GM21825 (cell line): ENCODE measurements around the gene RTEL1.
"Not testable (repeated sequence)": the region's sequence is repeated elsewhere in the genome, so short reads cannot be mapped to it uniquely, and the experiment has no call there.

Source experiments
- ATAC-seq: cut with Tn5 transposase; IDR thresholded peaks from one replicate; pipeline ENCODE4 v1.9.1; 2021; ENCODE audit warnings: mild to moderate bottlenecking, moderate library complexity; ENCODE audit not compliant: unreplicated experiment

Gene RTEL1

DNA sequence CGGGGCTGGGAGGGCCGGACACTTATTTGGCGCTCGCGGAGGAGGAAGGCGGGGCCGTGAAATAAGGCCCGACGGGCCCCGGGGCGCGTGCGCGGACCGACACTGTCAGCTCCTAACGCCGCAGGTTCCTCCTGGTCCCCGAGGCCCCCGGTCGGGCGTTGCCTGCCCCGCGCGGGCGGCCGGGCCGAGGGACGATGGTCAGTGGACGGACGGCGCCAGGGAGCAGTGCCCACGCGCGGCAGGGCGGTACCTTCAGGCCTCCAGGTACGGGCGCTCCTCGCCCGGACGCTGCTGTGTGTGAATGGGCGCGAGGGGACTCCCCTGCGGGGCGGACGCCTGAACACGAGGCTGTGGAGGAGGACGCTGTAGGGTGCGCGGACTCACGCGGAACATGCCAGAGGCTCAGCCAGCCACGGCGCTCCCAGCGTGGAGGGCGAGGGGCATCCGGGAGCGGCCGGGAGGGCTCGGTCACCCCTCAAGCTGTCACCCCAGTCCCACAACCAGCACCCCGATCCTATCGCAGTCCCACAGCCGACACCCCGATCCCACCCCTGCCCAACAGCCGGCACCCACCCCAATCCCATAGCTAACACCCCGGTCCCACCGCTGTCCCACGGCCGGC is 30.9 kb upstream of the RTEL1 start:
- ATAC-seq: peak; percentile 58

GRCh38 chr20:63627751-63628245 is 30.3 kb upstream of the RTEL1 start:
- no peak for ATAC-seq

DNA sequence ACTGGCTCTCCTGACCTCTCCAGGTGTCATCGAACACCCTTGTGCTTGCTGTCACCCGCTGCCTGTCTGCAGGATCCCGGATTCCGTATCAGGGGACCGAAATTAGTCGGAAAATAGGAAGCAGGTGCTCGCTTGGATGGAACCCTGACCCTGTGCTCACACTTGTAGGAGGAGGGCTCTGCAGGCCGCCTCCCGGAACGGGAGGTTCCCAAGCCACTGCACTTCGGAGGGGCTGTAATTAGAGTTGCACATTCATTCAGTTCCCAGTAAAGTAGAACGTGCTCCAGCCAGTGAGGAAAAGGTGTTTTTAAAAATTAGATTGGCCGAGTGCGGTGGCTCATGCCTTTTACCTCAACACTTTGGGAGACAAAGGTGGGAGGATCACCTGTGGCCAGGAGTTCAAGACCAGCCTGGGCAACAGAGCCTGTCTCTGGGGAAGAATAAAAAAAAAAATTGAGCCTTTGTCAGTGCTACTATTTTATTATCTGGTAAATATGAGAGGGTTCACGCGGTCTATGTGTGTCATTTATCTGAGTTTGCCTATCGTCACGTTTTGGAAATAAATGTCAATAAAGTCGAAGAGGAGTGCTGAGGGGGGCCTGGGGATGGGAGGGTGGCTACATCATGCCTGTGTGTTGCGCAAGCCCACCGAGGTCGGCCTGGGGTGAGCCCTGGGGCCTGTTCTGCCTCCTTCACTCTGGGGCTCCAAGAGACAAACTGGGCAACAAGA is 29.7 kb upstream of the RTEL1 start:
- no peak for ATAC-seq

DNA sequence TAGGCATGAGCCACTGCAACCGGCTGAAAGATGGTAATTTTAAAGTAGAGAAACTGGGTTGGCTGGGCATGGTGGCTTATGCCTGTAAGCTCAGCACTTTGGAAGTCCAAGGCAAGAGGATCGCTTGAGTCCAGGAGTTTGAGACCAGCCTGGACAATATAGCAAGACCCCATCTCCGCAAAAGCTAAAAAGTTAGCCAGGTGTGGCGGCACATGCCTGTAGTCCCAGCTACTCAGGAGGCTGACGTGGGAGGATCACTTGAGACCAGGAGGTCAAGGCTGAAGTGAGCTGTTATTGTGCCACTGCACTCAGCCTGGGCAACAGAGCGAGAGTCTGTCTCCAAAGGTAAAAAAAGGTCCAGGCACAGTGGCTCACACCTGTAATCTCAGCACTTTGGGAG is 27.2 kb upstream of the RTEL1 start:
- ATAC-seq: not testable (repeated sequence)

GRCh38 chr20:63631426-63631825 is 26.7 kb upstream of the RTEL1 start:
- not testable (repeated sequence) for ATAC-seq

- no peak for ATAC-seq
Measured at GRCh38 chr20:63633732-63634131, 24.4 kb upstream of the RTEL1 start.

DNA sequence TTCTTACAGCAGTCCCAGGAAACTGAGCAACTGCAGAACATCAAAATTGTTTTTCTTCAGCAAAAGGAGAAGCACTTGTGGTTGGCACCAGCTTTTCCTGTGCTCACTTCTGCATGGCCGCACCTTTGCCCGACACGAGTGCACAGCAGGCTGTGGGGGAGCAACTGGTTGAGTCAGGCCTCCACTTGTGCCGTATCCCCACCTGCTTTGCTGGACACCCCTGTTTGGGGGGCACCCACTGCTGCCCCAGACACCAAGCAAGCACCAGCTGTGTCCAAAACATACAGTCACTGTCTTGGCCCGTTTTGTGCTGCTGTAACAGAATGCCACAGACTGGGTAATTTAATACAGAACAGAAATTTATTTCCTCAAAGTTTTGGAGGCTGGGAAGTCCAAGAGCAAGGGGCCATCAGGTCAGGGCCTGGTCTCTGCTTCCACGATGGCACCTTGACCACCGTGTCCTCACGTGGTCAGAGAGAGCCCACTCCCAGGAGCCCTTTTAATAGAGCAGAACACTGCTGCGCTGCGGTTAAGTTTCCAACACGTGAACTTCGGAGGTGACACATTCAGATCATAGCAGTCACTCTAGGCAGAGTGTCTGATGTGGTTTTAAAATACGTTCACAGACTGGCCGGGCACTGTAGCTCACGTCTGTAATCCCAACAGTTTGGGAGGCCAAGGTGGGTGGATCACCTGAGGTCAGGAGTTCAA is 22.5 kb upstream of the RTEL1 start:
- ATAC-seq: peak; percentile 35

DNA sequence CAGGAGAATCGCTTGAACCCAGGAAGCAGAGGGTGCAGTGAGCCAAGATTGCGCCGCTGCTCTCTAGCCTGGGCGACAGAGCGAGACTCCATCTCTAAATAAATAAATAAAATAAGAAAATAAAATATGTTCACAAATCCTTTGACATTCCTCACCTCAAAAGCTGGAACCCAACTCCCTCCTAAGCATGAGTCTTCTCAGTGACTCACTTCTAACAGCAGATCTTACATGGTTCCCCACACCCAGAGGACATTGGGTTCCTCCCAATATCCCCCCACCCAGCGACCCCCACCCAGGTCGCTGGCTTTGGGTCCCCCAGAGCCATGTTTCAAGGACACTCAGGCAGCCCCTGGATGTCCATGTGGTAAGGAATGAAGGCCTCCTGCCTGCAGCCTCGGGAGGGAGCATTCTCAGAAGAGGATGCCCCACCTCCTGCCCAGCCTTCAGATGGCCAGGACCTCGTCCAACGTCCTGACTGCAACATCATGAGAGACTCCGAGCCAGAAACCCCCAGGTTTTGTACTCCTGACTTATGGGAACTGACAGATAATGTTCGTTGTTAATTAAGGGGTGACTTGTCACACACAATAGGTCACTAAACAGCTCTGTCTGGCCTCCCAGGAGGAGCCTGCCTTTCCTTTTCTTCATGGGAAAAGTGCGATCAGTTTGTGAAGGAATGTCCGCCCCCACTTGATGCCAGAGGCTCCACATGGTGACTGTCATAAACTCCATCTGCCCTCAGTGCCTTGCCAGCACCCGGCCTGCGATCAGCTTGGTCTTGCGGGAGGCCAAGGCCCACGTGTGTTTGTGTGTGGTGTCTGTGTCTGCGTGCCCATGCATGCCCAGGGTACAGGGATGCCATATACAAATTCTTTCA is 21.1 kb upstream of the RTEL1 start:
- no peak for ATAC-seq

- ATAC-seq: no peak
Measured at GRCh38 chr20:63639093-63639975, 18.8 kb upstream of the RTEL1 start.

GRCh38 chr20:63640086-63640485 is 18.0 kb upstream of the RTEL1 start:
- no peak for ATAC-seq

DNA sequence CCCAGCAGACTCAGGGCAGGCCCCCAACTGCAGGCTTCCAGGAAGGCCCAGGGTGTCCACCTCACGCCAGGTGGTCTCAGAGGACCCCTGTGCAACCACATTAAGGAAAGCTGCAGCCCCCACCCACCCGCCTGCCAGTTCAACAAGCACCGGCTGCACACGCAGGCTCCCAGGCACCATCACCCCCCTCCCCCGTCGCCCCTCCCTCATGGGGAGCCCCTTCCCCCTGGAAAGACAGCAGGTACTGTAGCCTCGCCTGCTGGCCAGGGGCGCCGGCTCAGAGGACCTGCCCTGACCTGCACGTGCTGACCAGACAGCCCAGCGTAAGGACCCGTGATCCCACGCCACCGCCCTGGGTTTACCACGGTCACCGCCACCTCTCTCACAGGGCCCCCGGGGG is 17.4 kb upstream of the RTEL1 start:
- not testable (repeated sequence) for ATAC-seq

DNA sequence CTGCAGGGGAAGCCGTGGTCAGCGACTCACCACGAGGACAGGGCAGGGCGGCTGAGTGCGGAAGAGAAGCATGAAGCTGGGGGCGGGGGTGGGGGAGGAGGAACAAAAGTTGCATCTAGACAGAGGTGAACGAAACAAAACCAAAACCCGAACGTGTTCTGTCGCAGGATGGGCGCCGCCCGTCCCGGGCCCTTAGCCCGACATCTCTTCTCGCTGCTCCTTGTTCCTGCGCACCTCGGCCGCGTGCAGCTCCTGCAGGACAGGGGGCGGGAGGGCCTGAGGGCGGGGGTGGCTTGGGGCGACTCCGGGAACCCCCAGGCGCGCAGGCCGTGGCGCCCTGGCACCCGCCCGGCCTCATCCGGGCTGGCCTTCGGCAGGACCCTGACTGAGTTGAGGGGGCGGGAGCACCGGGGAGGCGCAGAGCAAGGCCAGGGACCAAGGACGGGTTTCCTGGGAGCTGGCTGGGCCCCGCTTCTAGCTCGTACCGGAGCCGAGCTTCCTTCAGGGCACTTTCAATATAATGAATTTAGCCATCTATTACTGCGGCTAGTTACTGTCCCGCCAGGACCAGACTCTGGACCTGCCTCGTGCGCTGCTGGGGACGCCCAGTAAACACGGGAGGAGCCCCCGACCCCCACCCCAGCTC is 16.8 kb upstream of the RTEL1 start:
- ATAC-seq: peak; percentile 23

DNA sequence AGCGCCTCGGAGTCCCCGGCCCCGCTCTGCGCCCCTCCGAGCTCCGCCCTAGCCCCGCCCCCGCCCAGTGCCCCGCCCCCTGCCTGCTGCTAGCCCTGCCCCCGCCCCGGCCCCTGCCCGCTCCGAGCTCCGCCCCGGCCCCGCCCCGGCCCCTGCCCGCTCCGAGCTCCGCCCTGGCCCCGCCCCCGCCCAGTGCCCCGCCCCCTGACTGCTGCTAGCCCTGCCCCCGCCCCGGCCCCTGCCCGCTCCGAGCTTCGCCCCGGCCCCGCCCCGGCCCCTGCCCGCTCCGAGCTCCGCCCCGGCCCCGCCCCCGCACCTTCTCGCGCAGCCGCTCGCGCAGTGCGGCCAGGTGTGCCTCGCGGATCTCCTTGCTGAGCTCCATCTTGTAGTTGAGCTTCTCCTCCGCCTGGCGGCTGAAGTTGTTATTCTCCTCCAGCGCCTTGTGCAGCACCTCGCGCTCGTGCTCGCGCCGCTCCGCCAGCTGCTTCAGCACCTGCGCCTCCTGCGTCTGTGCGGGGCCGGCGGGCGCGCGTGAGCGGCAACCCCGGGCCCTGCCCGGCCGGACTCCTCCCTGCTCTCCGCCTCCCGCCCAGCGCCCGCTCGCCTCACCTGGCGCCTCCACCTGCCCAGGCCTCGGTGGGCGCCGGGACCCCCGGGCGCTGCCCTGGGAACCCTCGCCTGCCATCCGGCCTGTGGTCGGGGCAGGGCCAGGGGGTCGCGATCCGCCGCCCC is 16.2 kb upstream of the RTEL1 start:
- peak; percentile 46 for ATAC-seq

DNA sequence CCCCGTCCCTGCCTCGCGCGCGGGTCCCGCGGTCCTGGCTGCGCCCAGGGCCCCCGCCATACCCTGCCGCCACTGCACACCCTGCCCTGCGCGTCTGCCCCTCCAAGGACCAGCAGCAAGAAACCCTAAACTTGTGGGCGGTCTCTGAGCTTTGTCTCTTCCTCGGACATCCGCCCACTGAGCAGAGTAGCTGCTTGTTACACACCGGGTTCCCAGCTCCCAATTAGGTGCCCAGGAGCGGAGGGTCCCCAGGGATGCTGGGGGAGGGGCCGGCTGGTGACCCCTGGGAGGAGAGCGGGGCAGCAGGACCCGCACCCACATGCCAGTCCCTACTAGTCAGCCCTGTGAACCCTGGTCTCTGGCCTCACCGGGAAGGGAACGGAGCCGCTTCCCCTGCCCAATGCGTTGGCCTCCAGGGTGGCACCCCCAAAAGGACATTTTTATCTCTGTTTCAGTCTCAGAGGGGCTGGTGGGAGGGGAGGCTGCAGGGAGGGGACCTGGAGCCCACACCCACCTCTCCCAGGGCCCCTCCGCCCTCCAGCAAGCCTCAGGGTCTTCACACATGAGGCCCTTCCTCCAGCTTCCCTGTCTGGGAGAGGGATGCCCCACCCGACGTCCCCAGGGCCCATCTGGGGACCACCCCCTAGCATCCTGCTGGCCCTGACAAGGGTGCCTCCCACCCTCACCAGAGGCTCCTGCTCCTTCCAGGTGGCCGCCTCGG is 15.4 kb upstream of the RTEL1 start:
- no peak for ATAC-seq

GRCh38 chr20:63643499-63643898 is 14.6 kb upstream of the RTEL1 start:
- ATAC-seq: no peak

GRCh38 chr20:63643946-63644345 is 14.2 kb upstream of the RTEL1 start:
- no peak for ATAC-seq

- no peak for ATAC-seq
Measured at GRCh38 chr20:63645218-63645617, 12.9 kb upstream of the RTEL1 start.

DNA sequence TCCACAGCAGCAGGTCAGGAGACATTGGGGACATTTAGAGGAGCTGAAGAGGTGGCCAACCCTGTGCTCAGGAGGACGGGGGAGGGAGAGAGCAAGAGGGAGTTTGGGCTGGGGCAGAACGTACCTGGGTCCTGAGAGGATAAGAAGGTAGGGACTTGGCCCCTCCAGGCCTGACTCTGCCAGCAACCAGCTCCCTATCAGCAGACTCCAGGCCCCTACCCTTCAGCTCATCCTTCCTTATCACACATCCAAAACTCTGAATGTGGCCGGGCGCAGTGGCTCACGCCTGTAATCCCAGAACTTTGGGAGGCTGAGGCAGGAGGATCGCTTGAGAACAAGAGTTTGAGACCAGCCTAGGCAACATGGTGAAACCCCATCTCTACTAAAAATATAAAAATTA is 9.9 kb upstream of the RTEL1 start:
- ATAC-seq: no peak
